HCT116 (cell line): Measurements from ENCODE around the gene MEIKIN. TPM values are rescaled to one million over a fixed set of nuclear protein-coding genes. Genes with fewer than 3 reads are reported as not detected.

Experiments
- ATAC-seq: fragments of 200-7000 bp; cut with Tn5 transposase; 2 replicates; pipeline ENCODE4 v1.9.1; 2020; ENCODE audit warnings: mild to moderate bottlenecking, moderate library complexity
- BruUV-seq: library from RNA; stranded (reverse); fragments of 400-500 nt; replicated peaks from 2 replicates; lab custom pipeline; 2021; lab: Mats Ljungman, UMichigan
- CTCF ChIA-PET: fragments of 300-600 bp; sonication (Branson Sonifier 250); formaldehyde crosslinking; loops from one replicate; lab custom pipeline; 2021; ENCODE audit warnings: antibody characterized with exemption; lab: Charles Lee
- POLR2A ChIA-PET: fragments of 300-600, 350-600 bp; sonication (Branson Sonifier 250); formaldehyde crosslinking; loops from one replicate; lab custom pipeline; 2021; ENCODE audit warnings: antibody characterized with exemption; lab: Charles Lee
- RAD21 ChIA-PET, 2 experiments: fragments of 300-600 bp; sonication (Branson Sonifier 250); formaldehyde crosslinking; loops; one replicate each; lab custom pipeline; 2023; ENCODE audit warnings: low total read pairs in 2 of 2; ENCODE audit not compliant: uncharacterized antibody in 2 of 2, unreplicated experiment in 2 of 2, low non-redundant PET in 1 of 2; lab: Charles Lee
- DNase-seq: peaks from one replicate; pipeline ENCODE4 v3.0.0-alpha.2; 2010; ENCODE audit warnings: low read depth, low spot score
- H2AFZ ChIP-seq: fragments of 200-600 bp; shearing (Covaris generic), sonication (generic); 2 replicates; pipeline ENCODE4 v1.6.1; 2017; ENCODE audit warnings: low read depth, mixed run types, mixed read lengths, antibody characterized with exemption, low read length; ENCODE audit not compliant: poor library complexity, severe bottlenecking
- H3K27ac ChIP-seq: 2 replicates; pipeline ENCODE4 v1.5.1; 2012; ENCODE audit warnings: low read depth, low read length
- H3K27me3 ChIP-seq: fragments of 200-600 bp; sonication (generic); 2 replicates; pipeline ENCODE4 v1.6.1; 2016; ENCODE audit warnings: mixed run types, low read length, mixed read lengths; ENCODE audit not compliant: insufficient read depth
- H3K36me3 ChIP-seq, 2 experiments: fragments of 200-500 bp in 1 of 2; fragments of 200-600 bp in 1 of 2; sonication (Bioruptor generic) in 1 of 2; sonication (generic) in 1 of 2; 2 replicates each; pipeline versions ENCODE4 v1.5.1 to v1.6.1; 2014 to 2016; ENCODE audit warnings: low read length in 2 of 2, inconsistent platforms in 1 of 2, mixed read lengths in 1 of 2, mixed run types in 1 of 2; ENCODE audit not compliant: insufficient read depth in 2 of 2, control insufficient read depth in 1 of 2
- H3K4me1 ChIP-seq, 2 experiments: fragments of 200-600 bp in 1 of 2; sonication (generic) in 1 of 2; 2 replicates each; pipeline versions ENCODE4 v1.5.1 to v1.6.1; 2012 to 2017; ENCODE audit warnings: low read length in 2 of 2, inconsistent platforms in 1 of 2, mild to moderate bottlenecking in 1 of 2, mixed read lengths in 1 of 2, mixed run types in 1 of 2, moderate library complexity in 1 of 2; ENCODE audit not compliant: insufficient read depth in 2 of 2, control insufficient read depth in 1 of 2
- H3K4me2 ChIP-seq: fragments of 200-600 bp; sonication (generic); 2 replicates; pipeline ENCODE4 v1.6.1; 2017; ENCODE audit warnings: mixed run types, low read length, mixed read lengths
- H3K4me3 ChIP-seq, 2 experiments: fragments of 200-600 bp in 1 of 2; sonication (generic) in 1 of 2; replicated peaks in 1 of 2; 2 replicates each; pipeline ENCODE4 v1.5.1; 2011 to 2016; ENCODE audit warnings: low read length in 2 of 2, control low read depth in 1 of 2, low read depth in 1 of 2, mild to moderate bottlenecking in 1 of 2, mixed read lengths in 1 of 2, mixed run types in 1 of 2
- H3K79me2 ChIP-seq: fragments of 200-600 bp; sonication (generic); 2 replicates; pipeline ENCODE4 v1.6.1; 2017; ENCODE audit warnings: mild to moderate bottlenecking, mixed run types, low read length, moderate library complexity, mixed read lengths; ENCODE audit not compliant: insufficient read depth
- H3K9ac ChIP-seq: fragments of 200-600 bp; sonication (generic); 2 replicates; pipeline ENCODE4 v1.6.1; 2016; ENCODE audit warnings: low read length, mixed read lengths
- H3K9me2 ChIP-seq: fragments of 200-600 bp; sonication (generic), shearing (Covaris generic); 2 replicates; pipeline ENCODE4 v1.6.1; 2017; ENCODE audit warnings: mixed run types, mild to moderate bottlenecking, moderate library complexity; ENCODE audit not compliant: insufficient read depth
- H3K9me3 ChIP-seq, 2 experiments: fragments of 200-500 bp in 1 of 2; fragments of 200-600 bp in 1 of 2; sonication (Bioruptor generic) in 1 of 2; sonication (generic) in 1 of 2; 2 replicates each; pipeline ENCODE4 v1.6.1; 2014 to 2017; ENCODE audit warnings: low read length in 2 of 2, mixed read lengths in 2 of 2, inconsistent platforms in 1 of 2, low read depth in 1 of 2, mild to moderate bottlenecking in 1 of 2, mixed run types in 1 of 2, moderate library complexity in 1 of 2; ENCODE audit not compliant: control insufficient read depth in 1 of 2, insufficient read depth in 1 of 2
- H4K20me1 ChIP-seq: fragments of 200-600 bp; sonication (generic), shearing (Covaris generic); 2 replicates; pipeline ENCODE4 v1.6.1; 2017; ENCODE audit warnings: mixed run types, mild to moderate bottlenecking, moderate library complexity; ENCODE audit not compliant: insufficient read depth
- ATF3 ChIP-seq: IDR thresholded peaks from 2 replicates; pipeline ENCODE4 v1.6.1; 2012
- ELF1 ChIP-seq: IDR thresholded peaks from 2 replicates; pipeline ENCODE4 v1.6.1; 2012; ENCODE audit warnings: low read depth, borderline replicate concordance
- EZH2 ChIP-seq: fragments of 200-600 bp; sonication (generic); IDR thresholded peaks from 2 replicates; pipeline ENCODE4 v1.6.1; 2017; ENCODE audit warnings: antibody characterized with exemption, mixed run types
- JUND ChIP-seq: IDR thresholded peaks from 2 replicates; pipeline ENCODE4 v1.6.1; 2012
- POLR2A ChIP-seq: IDR thresholded peaks from 2 replicates; pipeline ENCODE4 v1.7.0; 2011; ENCODE audit warnings: borderline replicate concordance; ENCODE audit not compliant: insufficient read depth, insufficient read length; ENCODE audit errors: extremely low read depth
- SRF ChIP-seq: IDR thresholded peaks from 2 replicates; pipeline ENCODE4 v1.6.1; 2012; ENCODE audit warnings: low read depth
- YY1 ChIP-seq: IDR thresholded peaks from 2 replicates; pipeline ENCODE4 v1.6.1; 2011; ENCODE audit warnings: low read length, low read depth, moderate library complexity, mild to moderate bottlenecking; ENCODE audit not compliant: insufficient replicate concordance; ENCODE audit errors: extremely low read depth
- ZFX ChIP-seq: fragments of 450-650 bp; IDR thresholded peaks from 2 replicates; pipeline ENCODE4 v1.6.1; 2017
- intact Hi-C: fragments of 100-400 bp; cut with micrococcal nuclease; formaldehyde crosslinking; loops from 2 replicates; pipeline ENCODE4 v1.10.0; 2022
- total RNA-seq: library from RNA; stranded (reverse); gene quantifications from one replicate; pipeline ENCODE4 v1.2.1, GENCODE V29; 2021; ENCODE audit not compliant: unreplicated experiment
- TF ChIP-seq, protein P1 (sequence below), 3 experiments: fragments of 200-600 bp in 1 of 3; sonication (generic) in 1 of 3; IDR thresholded peaks in 2 of 3; conservative IDR thresholded peaks in 1 of 3; 2 replicates each; pipeline ENCODE4 v1.5.1; 2012 to 2017; ENCODE audit warnings: low read depth in 2 of 3, low read length in 2 of 3, antibody characterized with exemption in 1 of 3, borderline replicate concordance in 1 of 3, control low read depth in 1 of 3, mild to moderate bottlenecking in 1 of 3, mixed read lengths in 1 of 3, mixed run types in 1 of 3, moderate library complexity in 1 of 3; ENCODE audit not compliant: insufficient read depth in 1 of 3

Gene MEIKIN
- total RNA-seq, 1 experiment from 2014 or later: not detected

GRCh38 chr5:131959136-131959535 is 13.7 kb upstream of the MEIKIN start:
- Histone ChIP-seq H3K9me3 (no peaks in the 10 kb centered on the region), H3K79me2 (no peaks in the 10 kb centered on the region), H3K9me2 (no peaks in the 10 kb centered on the region), H3K4me3 (no peak overlapping the region), H4K20me1 (no peaks in the 10 kb centered on the region), H3K27me3 (no peaks in the 10 kb centered on the region), H3K4me1 (no peaks in the 10 kb centered on the region), H3K9ac (no peak overlapping the region), H3K4me2 (no peak overlapping the region), H3K36me3 (no peaks in the 10 kb centered on the region), H2AFZ (no peak overlapping the region), H3K27ac (no peak overlapping the region)
- CTCF ChIA-PET: no interaction called here
- POLR2A ChIA-PET: no interaction called here
- no TSS peak for BruUV-seq
- RAD21 ChIA-PET: no interaction called here
- DNase-seq (no peak), ATAC-seq (no peak)
- no peak for TF ChIP-seq SRF
- intact Hi-C loops: no loop called here

DNA sequence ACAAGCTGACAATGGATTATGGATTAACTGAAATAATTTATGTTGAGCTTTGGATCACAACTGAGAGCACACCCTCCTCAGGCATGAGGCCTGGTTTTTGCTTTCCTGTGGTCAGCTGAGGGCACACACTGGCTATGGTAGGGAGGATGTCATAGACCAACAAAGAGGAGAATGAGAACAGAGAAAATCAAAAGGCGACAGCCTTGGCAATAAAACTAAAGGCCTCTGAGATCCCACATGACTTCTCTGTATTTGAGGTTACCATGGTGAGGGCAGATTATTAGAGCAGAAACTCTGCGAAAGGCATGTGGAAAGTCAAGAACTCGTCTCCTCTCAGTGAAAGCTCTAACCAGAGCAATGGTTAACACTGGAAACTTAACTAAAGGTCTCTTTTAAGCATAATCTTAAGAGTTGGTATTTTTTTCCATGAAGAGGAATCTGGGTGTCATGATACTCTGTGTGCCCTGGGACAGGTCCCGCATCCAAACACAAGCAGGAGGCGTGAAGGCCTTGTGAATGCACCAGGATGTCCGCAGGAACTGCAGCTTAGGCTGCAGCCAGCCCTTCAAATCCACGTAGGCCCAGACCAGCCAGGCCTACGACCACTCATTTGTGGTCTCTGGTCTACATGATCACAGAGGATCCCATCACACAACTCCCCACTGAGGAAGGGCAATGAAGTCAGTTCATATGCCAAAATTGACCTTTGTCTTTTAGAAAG is 12.4 kb upstream of the MEIKIN start:
- no peaks in the 10 kb centered on the region for H3K9me3 ChIP-seq
- no peaks in the 10 kb centered on the region for H3K79me2 ChIP-seq
- no peaks in the 10 kb centered on the region for H4K20me1 ChIP-seq
- no peaks in the 10 kb centered on the region for H3K4me1 ChIP-seq
- RAD21 ChIA-PET: no interaction called here
- H3K9me2 ChIP-seq: no peaks in the 10 kb centered on the region
- ATAC-seq: no peak
- no peak for TF ChIP-seq YY1
- TF ChIP-seq ATF3: no peak
- TF ChIP-seq, protein P1, sequence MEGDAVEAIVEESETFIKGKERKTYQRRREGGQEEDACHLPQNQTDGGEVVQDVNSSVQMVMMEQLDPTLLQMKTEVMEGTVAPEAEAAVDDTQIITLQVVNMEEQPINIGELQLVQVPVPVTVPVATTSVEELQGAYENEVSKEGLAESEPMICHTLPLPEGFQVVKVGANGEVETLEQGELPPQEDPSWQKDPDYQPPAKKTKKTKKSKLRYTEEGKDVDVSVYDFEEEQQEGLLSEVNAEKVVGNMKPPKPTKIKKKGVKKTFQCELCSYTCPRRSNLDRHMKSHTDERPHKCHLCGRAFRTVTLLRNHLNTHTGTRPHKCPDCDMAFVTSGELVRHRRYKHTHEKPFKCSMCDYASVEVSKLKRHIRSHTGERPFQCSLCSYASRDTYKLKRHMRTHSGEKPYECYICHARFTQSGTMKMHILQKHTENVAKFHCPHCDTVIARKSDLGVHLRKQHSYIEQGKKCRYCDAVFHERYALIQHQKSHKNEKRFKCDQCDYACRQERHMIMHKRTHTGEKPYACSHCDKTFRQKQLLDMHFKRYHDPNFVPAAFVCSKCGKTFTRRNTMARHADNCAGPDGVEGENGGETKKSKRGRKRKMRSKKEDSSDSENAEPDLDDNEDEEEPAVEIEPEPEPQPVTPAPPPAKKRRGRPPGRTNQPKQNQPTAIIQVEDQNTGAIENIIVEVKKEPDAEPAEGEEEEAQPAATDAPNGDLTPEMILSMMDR (IDR thresholded peaks at IDR 0.05 in 2 of 3, conservative IDR thresholded peaks at IDR 0.05 in 1 of 3; ENCODE audit: borderline replicate concordance in 1 of 3, insufficient read depth in 1 of 3, low read depth in 2 of 3, low read length in 2 of 3): no peak
- no peak for TF ChIP-seq ZFX
- no peak for TF ChIP-seq ELF1
- no peak for TF ChIP-seq EZH2
- no peak for TF ChIP-seq JUND
- TF ChIP-seq POLR2A: no peak
- TF ChIP-seq, all 23 proteins: peak for 0
- H2AFZ ChIP-seq: no peak overlapping the region
- no peaks in the 10 kb centered on the region for H3K36me3 ChIP-seq
- no peak overlapping the region for H3K4me3 ChIP-seq
- no peak overlapping the region for H3K9ac ChIP-seq
- no peak overlapping the region for H3K27ac ChIP-seq
- DNase-seq: no peak
- POLR2A ChIA-PET: no interaction called here
- no TSS peak for BruUV-seq
- intact Hi-C loops: no loop called here
- H3K4me2 ChIP-seq: no peak overlapping the region
- CTCF ChIA-PET: no interaction called here
- H3K27me3 ChIP-seq: no peaks in the 10 kb centered on the region
